Stimulated activated CD8-positive, alpha-beta memory T cell treated with anti-CD3 and anti-CD28 coated beads, Interleukin-15, amount 100 ng/mL, for 4 hours (primary cell): ENCODE measurements around the gene PLA2G15.

Experiments
- DNase-seq, 2 donors: peaks; one replicate each; pipeline ENCODE4 v3.0.0-alpha.2; 2020; ENCODE audit warnings: low read depth in 2 of 2

PLA2G15 gene

DNA sequence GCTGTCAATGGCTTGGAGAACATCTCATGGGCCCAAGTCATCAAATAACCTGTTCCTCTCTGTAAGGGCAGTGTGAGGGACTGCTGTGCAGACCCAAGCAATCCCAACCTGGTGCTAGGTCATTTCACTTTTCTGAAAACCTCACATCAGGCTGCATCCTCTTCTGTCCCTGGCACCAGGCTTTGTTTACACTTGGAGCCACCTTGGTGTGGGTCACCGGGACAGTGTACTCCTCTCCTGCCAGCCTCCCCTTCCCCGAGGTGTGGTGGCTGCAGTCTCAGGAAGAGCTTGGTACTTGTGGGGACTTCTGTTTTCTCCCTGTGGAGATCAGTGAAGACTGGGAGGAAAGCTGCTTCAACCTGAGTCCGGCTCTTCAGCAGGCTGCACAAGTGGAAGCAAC is 53.1 kb downstream of the PLA2G15 start:
- no peak for DNase-seq

DNA sequence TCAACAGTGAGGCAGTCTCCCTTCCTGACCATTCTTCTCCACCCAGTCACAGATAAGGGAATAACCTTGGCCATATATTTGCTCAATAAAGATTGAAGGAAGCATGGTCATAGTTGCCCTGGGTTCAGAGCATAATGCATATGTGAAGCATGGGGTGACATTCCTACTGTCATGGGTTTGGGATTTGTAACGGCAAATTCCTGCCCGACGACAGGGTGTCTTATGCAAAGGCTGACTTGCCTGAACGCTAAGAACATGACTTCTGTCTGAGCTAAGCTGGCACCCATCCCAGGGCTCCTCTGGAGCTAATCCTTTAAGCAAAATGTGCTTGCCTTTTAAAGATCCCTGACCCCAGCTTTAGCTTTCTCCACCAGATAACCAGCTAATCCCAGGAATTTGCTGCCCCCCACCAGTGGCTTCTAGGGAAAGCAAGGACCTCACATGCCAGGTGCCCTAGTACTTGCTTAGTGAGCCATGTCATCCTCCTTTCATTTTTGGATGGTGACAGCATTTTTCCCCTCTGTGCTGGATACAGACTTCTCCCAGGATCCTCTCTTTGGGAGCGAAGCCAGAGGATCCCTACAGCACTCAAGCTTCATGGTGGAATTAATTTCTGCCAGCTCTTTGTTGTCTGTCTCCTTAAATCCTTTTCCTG is 53.9 kb downstream of the PLA2G15 start:
- no peak for DNase-seq

DNA sequence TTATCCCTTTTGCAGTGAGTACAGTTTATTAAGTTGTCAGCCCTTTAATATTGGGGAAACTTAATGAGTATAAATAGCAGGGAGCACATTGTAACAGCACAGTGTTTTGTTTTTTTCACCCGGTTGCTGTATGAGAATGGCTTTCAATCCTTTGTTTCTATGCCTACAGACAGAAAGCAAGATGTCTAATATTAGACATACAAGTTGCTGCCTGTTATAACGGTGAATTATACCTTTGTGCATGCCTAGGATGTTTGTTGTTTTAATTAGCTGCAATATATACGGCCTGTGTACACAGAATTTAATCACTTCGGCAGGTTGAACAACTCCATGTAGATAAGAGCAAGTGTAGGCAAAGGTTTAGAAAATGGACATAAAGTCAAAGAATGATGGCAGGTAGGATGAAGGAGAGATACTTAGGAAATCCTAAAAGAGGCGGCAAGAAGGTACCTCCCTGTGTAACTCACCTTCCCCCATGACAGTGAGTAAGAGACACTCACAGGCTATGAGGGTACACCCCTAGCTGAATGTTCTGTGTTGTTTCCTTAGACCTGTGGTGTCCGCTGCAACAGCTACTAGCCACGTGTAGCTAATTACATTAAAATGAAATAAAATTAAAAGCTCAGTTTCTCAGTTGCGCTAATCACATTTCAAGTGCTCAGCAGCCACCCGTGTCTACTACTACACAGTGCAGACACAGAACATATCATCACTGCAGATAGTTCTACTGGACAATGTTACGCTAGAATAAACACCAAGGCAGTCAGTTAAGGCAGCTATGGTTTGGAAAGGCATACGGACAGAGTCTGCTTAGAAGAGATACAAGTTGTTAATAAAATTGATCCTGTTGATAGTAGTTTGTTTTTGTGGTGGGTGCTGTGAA is 54.6 kb downstream of the PLA2G15 start:
- DNase-seq = no peak

DNA sequence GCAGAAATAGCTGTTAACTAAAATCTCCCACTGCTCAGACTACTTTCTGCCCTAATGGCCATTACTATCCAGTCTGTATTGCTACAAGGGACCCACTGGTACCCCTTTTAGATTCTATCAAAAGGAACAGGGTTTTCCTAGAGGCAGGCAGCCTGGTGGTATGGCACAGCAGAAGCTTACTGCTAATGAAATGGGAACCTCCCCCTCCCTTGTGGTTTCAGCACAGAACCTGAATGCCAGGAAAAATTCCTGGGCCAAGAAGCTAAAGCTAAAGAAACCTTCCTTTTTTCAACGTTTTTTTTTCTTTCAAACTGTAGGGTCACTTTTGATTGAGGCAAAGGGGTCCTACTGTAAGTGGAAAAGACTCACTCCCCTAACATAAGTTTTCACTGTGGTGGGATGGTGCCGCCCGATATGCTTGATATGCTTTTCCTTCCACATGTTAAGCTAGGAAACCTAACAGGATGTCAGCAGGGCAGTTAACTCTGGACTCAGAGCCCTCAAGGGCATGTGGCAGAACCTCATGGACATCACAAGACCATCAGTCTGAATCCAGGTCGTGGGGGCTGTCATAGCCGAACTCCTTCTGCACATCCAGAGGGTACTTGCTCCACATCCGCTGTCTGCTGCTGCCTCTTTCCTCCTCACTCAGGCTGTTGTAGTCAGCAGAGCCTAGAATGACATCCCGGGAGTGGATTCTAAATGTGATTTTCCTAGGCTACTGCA is 55.7 kb downstream of the PLA2G15 start:
- no peak for DNase-seq

DNA sequence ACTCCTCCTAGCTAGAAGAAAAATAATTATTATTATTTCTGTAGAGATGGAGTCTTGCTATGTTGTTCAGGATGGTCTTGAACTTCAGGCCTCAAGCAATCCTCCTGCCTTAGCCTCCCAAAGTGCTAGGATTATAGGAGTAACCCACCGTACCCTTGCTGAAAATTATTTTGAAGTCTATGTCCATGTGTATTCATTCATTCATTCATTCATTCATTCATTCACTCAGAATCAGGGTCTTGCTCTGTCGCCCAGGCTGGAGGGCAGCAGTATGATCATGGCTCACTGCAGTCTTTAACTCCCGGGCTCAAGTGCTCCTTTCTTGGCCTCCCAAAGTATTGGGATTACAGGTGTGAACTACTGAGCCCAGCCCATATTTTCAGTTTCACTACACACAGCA is 61.5 kb downstream of the PLA2G15 start:
- DNase-seq = no peak

DNA sequence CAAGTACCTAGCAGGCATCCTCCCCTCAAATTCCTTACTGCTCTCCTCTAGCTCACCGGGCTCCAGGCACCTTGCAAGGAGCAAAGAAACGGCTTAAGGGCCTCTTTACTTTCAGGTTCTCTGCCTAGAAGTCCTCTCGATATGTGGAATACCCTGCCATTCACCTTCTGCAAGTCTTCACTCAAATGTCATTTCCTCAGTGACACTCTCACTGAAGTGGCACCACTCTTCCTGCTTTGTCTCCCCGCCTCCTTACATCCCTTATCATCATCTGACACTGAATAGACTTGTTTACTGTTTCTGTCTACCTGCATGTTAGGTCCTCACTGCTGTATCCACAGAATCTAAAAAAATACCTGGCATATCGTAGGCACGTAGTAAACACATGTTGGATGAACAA is 64.6 kb downstream of the PLA2G15 start:
- DNase-seq = no peak

DNA sequence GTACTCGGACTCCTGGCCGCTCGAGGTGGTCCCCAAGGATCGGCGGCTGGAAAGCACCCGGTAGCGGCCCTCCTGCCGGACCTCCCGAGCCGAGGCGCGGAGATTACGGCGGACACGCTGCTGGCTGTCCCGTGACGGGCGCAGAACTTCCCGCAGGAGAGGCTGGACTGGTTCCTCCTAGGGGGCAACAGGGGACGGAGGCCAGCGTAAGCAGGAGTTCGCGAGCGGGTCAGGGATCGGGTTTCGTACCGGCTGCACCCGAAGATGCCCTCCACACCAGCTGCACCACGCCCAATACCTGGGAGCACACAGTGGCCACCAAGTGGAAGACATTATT is 65.2 kb downstream of the PLA2G15 start:
- no peak for DNase-seq
